Measurements from ENCODE around the gene BIRC5.

GRCh38 chr17:78200451-78200850 is 13.6 kb upstream of the BIRC5 start:
- TF ChIP-seq POLR2A (IDR thresholded peaks at IDR 0.05; ENCODE audit: low read depth, low read length) (no peak), POLR2AphosphoS5 (IDR thresholded peaks at IDR 0.05; ENCODE audit: low read depth, low read length) (no peak)
